Mesendoderm (in vitro differentiated cells): ENCODE results near the gene DNASE1L1.

Experiments used
- DNase-seq: peaks from one replicate; pipeline ENCODE4 v3.0.0; 2013
- H2AK5ac ChIP-seq: 2 replicates; pipeline ENCODE4 v1.6.1; 2013; ENCODE audit warnings: low read length, inconsistent platforms
- H2BK120ac ChIP-seq: 2 replicates; pipeline ENCODE4 v1.6.1; 2013; ENCODE audit warnings: low read depth, mild to moderate bottlenecking, low read length, moderate library complexity, mixed read lengths
- H2BK15ac ChIP-seq: replicated peaks from 2 replicates; pipeline ENCODE4 v1.6.1; 2013; ENCODE audit warnings: low read depth, mild to moderate bottlenecking, moderate library complexity
- H2BK5ac ChIP-seq: 2 replicates; pipeline ENCODE4 v1.6.1; 2013; ENCODE audit warnings: low read length, inconsistent platforms
- H3K18ac ChIP-seq: 2 replicates; pipeline ENCODE4 v1.6.1; 2013; ENCODE audit warnings: mild to moderate bottlenecking, low read length, mixed read lengths
- H3K23ac ChIP-seq: one replicate; pipeline ENCODE4 v1.6.1; 2013; ENCODE audit warnings: low read length
- H3K27ac ChIP-seq: 2 replicates; pipeline ENCODE4 v1.5.1; 2013; ENCODE audit warnings: low read depth, mild to moderate bottlenecking, inconsistent platforms, low read length, moderate library complexity
- H3K27me3 ChIP-seq: 2 replicates; pipeline ENCODE4 v1.6.1; 2013; ENCODE audit warnings: low read length, control low read depth, mild to moderate bottlenecking, inconsistent platforms; ENCODE audit not compliant: insufficient read depth, poor library complexity
- H3K36me3 ChIP-seq: 2 replicates; pipeline ENCODE4 v1.6.1; 2013; ENCODE audit warnings: low read length, inconsistent platforms; ENCODE audit not compliant: control insufficient read depth, insufficient read depth
- H3K4ac ChIP-seq: one replicate; pipeline ENCODE4 v1.6.1; 2013; ENCODE audit warnings: low read depth, mild to moderate bottlenecking, low read length, moderate library complexity
- H3K4me1 ChIP-seq: 2 replicates; pipeline ENCODE4 v1.6.1; 2013; ENCODE audit warnings: low read depth, low read length, inconsistent platforms; ENCODE audit not compliant: control insufficient read depth
- H3K4me2 ChIP-seq: 2 replicates; pipeline ENCODE4 v1.6.1; 2013; ENCODE audit warnings: low read length
- H3K4me3 ChIP-seq: 2 replicates; pipeline ENCODE4 v1.5.1; 2013; ENCODE audit warnings: mild to moderate bottlenecking, low read length
- H3K56ac ChIP-seq: one replicate; pipeline ENCODE4 v1.6.1; 2013; ENCODE audit warnings: low read length
- H3K79me1 ChIP-seq: 2 replicates; pipeline ENCODE4 v1.6.1; 2013; ENCODE audit warnings: low read length, inconsistent platforms
- H3K79me2 ChIP-seq: 2 replicates; pipeline ENCODE4 v1.6.1; 2013; ENCODE audit warnings: mild to moderate bottlenecking, low read length; ENCODE audit not compliant: control insufficient read depth, insufficient read depth
- H3K9ac ChIP-seq: 2 replicates; pipeline ENCODE4 v1.6.1; 2013; ENCODE audit warnings: low read length, inconsistent platforms
- H4K5ac ChIP-seq: one replicate; pipeline ENCODE4 v1.6.1; 2013; ENCODE audit warnings: low read length
- H4K8ac ChIP-seq: one replicate; pipeline ENCODE4 v1.6.1; 2013; ENCODE audit warnings: low read depth, mild to moderate bottlenecking, control low read depth, low read length, moderate library complexity
- WGBS: extraction: QIAGEN DNeasy Blood & Tissue Kit; methylation state at CpG from one replicate; pipeline ENCODE4 v1.1.7; 2013; ENCODE audit warnings: low lambda C conversion rate, missing lambda C conversion rate; ENCODE audit not compliant: insufficient coverage; ENCODE audit errors: extremely low coverage; 5-methylcytosine and 5-hydroxymethylcytosine counted together

DNASE1L1 gene

GRCh38 chrX:154362085-154362742, 46.8 kb downstream of the DNASE1L1 start:
- no peak overlapping the region for H3K56ac ChIP-seq
- no peak overlapping the region for H2BK5ac ChIP-seq
- H2BK120ac ChIP-seq, result no peak overlapping the region
- H3K4me1 ChIP-seq, result no peaks in the 10 kb centered on the region
- no CpG with 5 or more reads among the region's 30 CpGs for WGBS
- H3K79me2 ChIP-seq, result peaks cover 13% of the 10 kb centered on the region
- H3K9ac ChIP-seq, result no peak overlapping the region
- H3K18ac ChIP-seq, result no peak overlapping the region
- no peak overlapping the region for H3K23ac ChIP-seq
- H3K4me2 ChIP-seq, result no peak overlapping the region
- H3K27me3 ChIP-seq, result no peaks in the 10 kb centered on the region
- no peak overlapping the region for H3K4ac ChIP-seq
- no peak overlapping the region for H4K8ac ChIP-seq
- H2AK5ac ChIP-seq, result no peak overlapping the region
- H3K27ac ChIP-seq, result no peak overlapping the region
- peaks cover 4% of the 10 kb centered on the region for H3K79me1 ChIP-seq
- DNase-seq, result no peak
- H4K5ac ChIP-seq, result no peak overlapping the region
- no peak overlapping the region for H2BK15ac ChIP-seq
- H3K4me3 ChIP-seq, result no peak overlapping the region
- H3K36me3 ChIP-seq, result peaks cover 38% of the 10 kb centered on the region

DNA sequence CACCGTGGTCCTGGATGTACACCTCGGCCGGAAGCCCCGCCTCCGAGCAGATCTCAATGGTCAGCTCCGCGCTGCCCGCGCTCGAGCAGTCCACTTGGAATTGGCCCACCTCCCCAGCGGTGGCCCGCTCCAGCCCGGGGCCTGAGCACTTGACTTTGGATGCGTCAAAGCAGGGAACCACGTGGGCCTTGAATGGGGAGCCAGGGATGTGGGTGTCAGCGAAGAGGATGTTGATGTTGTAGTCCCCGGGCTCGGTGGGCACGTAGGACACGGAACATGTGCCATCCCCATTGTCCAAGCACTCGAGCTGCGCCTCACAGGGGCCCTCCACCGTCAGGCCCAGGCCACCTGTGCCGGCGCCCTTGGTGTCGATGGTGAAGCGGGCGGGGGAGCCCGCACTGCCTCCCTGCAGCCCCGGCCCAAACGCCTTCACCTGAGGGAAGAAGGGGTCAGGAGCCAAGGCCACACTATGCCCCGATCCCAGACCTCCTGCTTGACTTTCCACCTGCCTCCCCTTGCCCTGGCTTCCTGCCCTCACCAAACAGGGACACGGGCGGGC, 48.8 kb downstream of the DNASE1L1 start:
- WGBS, result no CpG with 5 or more reads among the region's 34 CpGs
- H3K36me3 ChIP-seq, result peaks cover 30% of the 10 kb centered on the region

DNA sequence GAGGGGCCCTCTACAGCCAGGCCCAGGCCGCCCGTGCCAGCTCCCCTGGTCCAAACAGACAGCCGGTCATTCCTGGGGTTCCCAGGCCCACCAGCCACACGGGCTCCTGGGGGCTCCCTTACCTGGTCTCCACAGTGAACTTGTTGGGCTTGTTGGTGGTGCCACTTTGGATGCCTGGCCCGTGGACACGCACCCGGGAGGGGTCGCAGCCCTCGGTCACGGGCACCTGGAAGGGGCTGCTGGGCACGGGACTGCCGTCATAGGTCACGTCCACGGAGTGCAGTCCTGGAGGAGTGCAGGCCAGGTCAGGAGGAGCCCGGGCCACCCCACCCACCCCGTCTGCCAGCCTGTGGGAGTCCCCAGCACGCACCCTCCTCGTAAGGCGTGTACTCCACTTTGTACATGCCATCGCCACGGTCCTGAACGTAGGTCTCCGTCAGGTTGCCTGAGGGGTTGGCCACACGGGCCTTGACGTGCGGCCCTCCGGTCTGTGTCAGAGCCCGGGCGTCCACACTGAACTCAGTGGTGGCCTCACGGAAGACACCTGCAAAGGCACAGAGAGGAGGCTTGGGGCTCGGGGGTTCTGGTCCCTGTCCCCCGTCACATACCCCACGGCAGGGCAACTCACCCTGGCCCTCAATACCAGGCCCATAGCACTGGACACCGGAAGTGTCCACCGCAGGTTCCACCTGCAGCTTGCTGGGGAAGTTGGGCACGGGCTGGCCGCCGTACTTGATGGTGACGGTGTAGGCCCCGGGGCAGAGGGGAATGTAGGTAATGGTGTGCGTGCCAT, 49.5 kb downstream of the DNASE1L1 start:
- no peak overlapping the region for H4K5ac ChIP-seq
- H2BK15ac ChIP-seq, result no peak overlapping the region
- no peak for DNase-seq
- H2BK5ac ChIP-seq, result no peak overlapping the region
- no CpG with 5 or more reads among the region's 41 CpGs for WGBS
- H3K4ac ChIP-seq, result no peak overlapping the region
- no peaks in the 10 kb centered on the region for H3K27me3 ChIP-seq
- peaks cover 29% of the 10 kb centered on the region for H3K36me3 ChIP-seq
- no peak overlapping the region for H4K8ac ChIP-seq
- peaks cover 2% of the 10 kb centered on the region for H3K79me1 ChIP-seq
- H2AK5ac ChIP-seq, result no peak overlapping the region
- no peak overlapping the region for H3K23ac ChIP-seq
- H3K27ac ChIP-seq, result no peak overlapping the region
- H3K4me3 ChIP-seq, result no peak overlapping the region
- no peak overlapping the region for H3K9ac ChIP-seq
- H3K79me2 ChIP-seq, result no peaks in the 10 kb centered on the region
- H3K4me1 ChIP-seq, result no peaks in the 10 kb centered on the region
- H3K4me2 ChIP-seq, result no peak overlapping the region
- H3K18ac ChIP-seq, result no peak overlapping the region
- no peak overlapping the region for H2BK120ac ChIP-seq
- no peak overlapping the region for H3K56ac ChIP-seq

More for the DNA sequence above, 48.8 kb downstream of the DNASE1L1 start:
- no peak overlapping the region for H2BK5ac ChIP-seq
- H3K4me3 ChIP-seq, result no peak overlapping the region
- H3K18ac ChIP-seq, result no peak overlapping the region
- H3K4me1 ChIP-seq, result no peaks in the 10 kb centered on the region
- no peak for DNase-seq
- H3K9ac ChIP-seq, result no peak overlapping the region
- H2BK120ac ChIP-seq, result no peak overlapping the region
- H3K23ac ChIP-seq, result no peak overlapping the region
- H2AK5ac ChIP-seq, result no peak overlapping the region
- no peak overlapping the region for H3K27ac ChIP-seq
- H3K27me3 ChIP-seq, result no peaks in the 10 kb centered on the region
- H2BK15ac ChIP-seq, result no peak overlapping the region
- H3K4me2 ChIP-seq, result no peak overlapping the region
- no peak overlapping the region for H3K4ac ChIP-seq
- no peak overlapping the region for H4K8ac ChIP-seq
- H4K5ac ChIP-seq, result no peak overlapping the region
- no peaks in the 10 kb centered on the region for H3K79me2 ChIP-seq
- peaks cover 2% of the 10 kb centered on the region for H3K79me1 ChIP-seq
- no peak overlapping the region for H3K56ac ChIP-seq

DNA sequence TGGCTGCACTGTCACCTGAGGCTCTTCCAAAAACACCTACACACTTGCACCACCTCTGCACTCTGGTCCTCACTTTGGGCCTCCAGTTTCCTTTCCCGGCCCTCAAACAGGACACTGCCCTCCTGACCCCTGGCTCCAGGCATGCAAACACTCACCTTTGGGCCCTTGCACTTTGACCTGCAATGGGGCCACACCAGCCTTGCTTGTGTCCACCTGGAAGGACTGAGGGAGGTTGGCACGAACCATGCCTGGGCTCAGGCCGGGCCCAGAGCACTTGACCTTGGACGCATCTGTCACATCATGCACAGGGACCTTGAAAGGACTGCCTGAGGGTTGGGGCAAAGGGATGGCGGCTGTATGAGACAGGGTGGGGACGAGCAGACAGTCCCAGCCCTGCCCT, 50.2 kb downstream of the DNASE1L1 start:
- no CpG with 5 or more reads among the region's 6 CpGs for WGBS
- H3K27me3 ChIP-seq, result no peaks in the 10 kb centered on the region
- no peak overlapping the region for H3K4me2 ChIP-seq
- H2AK5ac ChIP-seq, result no peak overlapping the region
- H3K9ac ChIP-seq, result no peak overlapping the region
- no peak overlapping the region for H4K8ac ChIP-seq
- H3K79me1 ChIP-seq, result peaks cover 2% of the 10 kb centered on the region
- no peak overlapping the region for H3K4ac ChIP-seq
- H4K5ac ChIP-seq, result no peak overlapping the region
- H3K4me3 ChIP-seq, result no peak overlapping the region
- no peaks in the 10 kb centered on the region for H3K4me1 ChIP-seq
- H3K23ac ChIP-seq, result no peak overlapping the region
- no peak overlapping the region for H3K56ac ChIP-seq
- DNase-seq, result no peak
- no peak overlapping the region for H2BK5ac ChIP-seq
- H3K79me2 ChIP-seq, result no peaks in the 10 kb centered on the region
- no peak overlapping the region for H3K27ac ChIP-seq
- no peak overlapping the region for H2BK120ac ChIP-seq
- peaks cover 31% of the 10 kb centered on the region for H3K36me3 ChIP-seq
- H2BK15ac ChIP-seq, result no peak overlapping the region
- no peak overlapping the region for H3K18ac ChIP-seq

DNA sequence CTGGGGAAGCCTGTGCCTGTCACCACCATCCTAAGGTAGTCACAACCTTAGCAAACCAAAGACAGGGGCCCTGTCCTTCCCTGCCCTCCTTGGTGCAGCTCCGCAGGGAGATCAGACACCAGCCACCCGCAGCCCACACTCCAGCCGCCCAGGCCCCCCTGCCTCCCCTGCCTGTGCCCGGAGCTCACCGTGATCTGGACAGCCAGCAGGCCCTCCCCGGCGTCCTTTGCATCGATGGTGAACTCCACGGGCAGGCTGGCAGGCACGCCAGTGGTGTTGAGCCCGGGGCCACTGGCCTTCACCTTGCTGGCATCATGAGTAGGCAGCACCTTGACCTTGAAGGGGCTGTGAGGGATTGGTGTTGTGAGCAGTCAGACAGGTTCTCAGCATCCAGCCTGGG, 51.0 kb downstream of the DNASE1L1 start:
- H3K27ac ChIP-seq, result no peak overlapping the region
- DNase-seq, result no peak
- WGBS, result no CpG with 5 or more reads among the region's 11 CpGs
- no peak overlapping the region for H3K4me3 ChIP-seq
- no peak overlapping the region for H3K23ac ChIP-seq
- H3K27me3 ChIP-seq, result no peaks in the 10 kb centered on the region
- H3K36me3 ChIP-seq, result peaks cover 37% of the 10 kb centered on the region
- H2AK5ac ChIP-seq, result no peak overlapping the region
- no peaks in the 10 kb centered on the region for H3K79me2 ChIP-seq
- H3K18ac ChIP-seq, result no peak overlapping the region
- no peak overlapping the region for H3K4ac ChIP-seq
- no peak overlapping the region for H3K4me2 ChIP-seq
- no peak overlapping the region for H4K5ac ChIP-seq
- no peak overlapping the region for H4K8ac ChIP-seq
- no peak overlapping the region for H3K9ac ChIP-seq
- no peaks in the 10 kb centered on the region for H3K4me1 ChIP-seq
- H2BK15ac ChIP-seq, result no peak overlapping the region
- H3K56ac ChIP-seq, result no peak overlapping the region
- peaks cover 2% of the 10 kb centered on the region for H3K79me1 ChIP-seq
- no peak overlapping the region for H2BK120ac ChIP-seq
- no peak overlapping the region for H2BK5ac ChIP-seq
